GM19395 (cell line): ENCODE data around the gene CIB4.

Experiments used
- ATAC-seq: cut with Tn5 transposase; IDR thresholded peaks from one replicate; pipeline ENCODE4 v1.9.1; 2021; ENCODE audit warnings: mild to moderate bottlenecking, moderate library complexity; ENCODE audit not compliant: unreplicated experiment

Gene CIB4

GRCh38 chr2:26555246-26556133 lies 85.7 kb downstream of the CIB4 start:
- no peak for ATAC-seq

GRCh38 chr2:26552641-26553374 lies 88.4 kb downstream of the CIB4 start:
- no peak for ATAC-seq

- no peak for ATAC-seq
Measured at GRCh38 chr2:26550276-26551015, 90.7 kb downstream of the CIB4 start.

- no peak for ATAC-seq
Measured at GRCh38 chr2:26542676-26543505, 98.3 kb downstream of the CIB4 start.

- ATAC-seq, result no peak
Measured at GRCh38 chr2:26542194-26542455, 99.0 kb downstream of the CIB4 start.

- no peak for ATAC-seq
Measured at GRCh38 chr2:26541401-26542193, 99.6 kb downstream of the CIB4 start.

- no peak for ATAC-seq
Measured at GRCh38 chr2:26540961-26541360, 100.2 kb downstream of the CIB4 start.

GRCh38 chr2:26540306-26540705 lies 100.9 kb downstream of the CIB4 start:
- ATAC-seq, result no peak

GRCh38 chr2:26537826-26538475 lies 103.2 kb downstream of the CIB4 start:
- ATAC-seq, result no peak

GRCh38 chr2:26537069-26537825 lies 103.9 kb downstream of the CIB4 start:
- ATAC-seq, result no peak

- ATAC-seq, result no peak
Measured at GRCh38 chr2:26536371-26537068, 104.6 kb downstream of the CIB4 start.

- ATAC-seq, result no peak
Measured at GRCh38 chr2:26535663-26536275, 105.4 kb downstream of the CIB4 start.

GRCh38 chr2:26534865-26535662 lies 106.1 kb downstream of the CIB4 start:
- ATAC-seq, result no peak

- ATAC-seq, result no peak
Measured at GRCh38 chr2:26534098-26534864, 106.9 kb downstream of the CIB4 start.

- no peak for ATAC-seq
Measured at GRCh38 chr2:26533661-26534060, 107.5 kb downstream of the CIB4 start.
